ENCODE measurements around the gene NIPAL4.
"Not testable (repeated sequence)": the region's sequence is repeated elsewhere in the genome, so short reads cannot be mapped to it uniquely, and the experiment has no call there.

NIPAL4 gene

DNA sequence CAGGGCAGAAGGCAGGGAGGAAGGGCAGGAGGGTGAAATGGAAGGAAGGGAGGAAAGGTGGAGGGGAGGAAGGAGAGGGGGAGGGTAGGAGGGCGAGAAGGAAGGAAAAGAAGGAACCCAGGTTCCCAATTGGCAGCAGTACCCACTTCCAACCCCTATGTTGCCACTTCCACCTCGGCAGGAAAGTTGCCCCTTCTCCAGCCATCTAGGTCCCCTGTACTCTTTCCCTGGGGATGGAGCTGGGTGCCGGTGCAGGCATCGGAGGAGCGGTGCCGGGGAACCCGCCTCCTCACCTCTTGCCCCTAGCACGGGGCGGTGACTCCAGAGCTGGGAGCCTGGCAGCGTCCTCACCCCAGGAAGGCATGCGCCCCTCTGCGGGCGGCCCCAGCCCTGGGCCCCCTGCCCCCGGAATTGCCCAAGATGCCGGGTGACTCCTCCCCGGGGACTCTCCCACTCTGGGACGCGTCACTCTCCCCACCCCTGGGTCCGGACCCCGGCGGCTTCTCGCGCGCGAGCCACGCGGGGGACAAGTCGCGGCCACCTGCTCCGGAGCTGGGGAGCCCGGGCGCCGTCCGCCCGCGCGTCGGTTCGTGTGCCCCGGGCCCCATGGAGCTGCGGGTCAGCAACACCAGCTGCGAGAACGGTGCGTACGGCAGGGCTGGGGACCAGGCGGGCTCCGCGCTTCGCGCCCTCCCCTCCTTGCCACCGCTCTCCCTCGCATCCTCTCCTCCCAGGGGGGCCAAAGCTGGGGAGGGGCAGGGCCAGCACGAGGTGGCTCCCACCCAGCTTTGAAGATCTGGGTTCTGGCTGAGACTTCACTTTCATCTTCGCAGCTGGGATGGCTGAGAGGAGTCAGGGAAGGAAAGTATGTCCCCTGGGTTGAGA, at the start of gene NIPAL4:
Gene NIPAL4, plus strand, starts transcription at position 499 of the 885 bp plus-strand sequence. Its CDS starts 108 bp downstream, at position 607.
- no peak for DNase-seq

DNA sequence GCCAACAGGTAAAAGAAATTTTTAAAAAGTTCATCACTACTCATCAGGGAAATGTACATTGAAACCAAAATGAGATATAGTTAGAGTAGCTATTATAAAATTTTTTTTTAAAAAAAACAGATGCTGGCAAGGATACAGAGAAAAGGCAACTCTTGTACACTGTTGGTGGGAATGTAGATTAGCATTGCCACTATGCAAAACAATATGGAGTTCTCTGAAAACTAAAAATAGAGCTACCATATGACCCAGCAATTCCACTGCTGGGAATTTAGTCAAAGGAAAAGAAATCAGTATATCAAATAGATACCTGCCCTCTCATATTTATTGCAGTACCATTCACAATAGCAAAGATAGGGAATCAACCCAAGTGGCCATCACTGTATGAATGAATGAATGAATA, 44.2 kb upstream of the NIPAL4 start:
- no peak for DNase-seq

DNA sequence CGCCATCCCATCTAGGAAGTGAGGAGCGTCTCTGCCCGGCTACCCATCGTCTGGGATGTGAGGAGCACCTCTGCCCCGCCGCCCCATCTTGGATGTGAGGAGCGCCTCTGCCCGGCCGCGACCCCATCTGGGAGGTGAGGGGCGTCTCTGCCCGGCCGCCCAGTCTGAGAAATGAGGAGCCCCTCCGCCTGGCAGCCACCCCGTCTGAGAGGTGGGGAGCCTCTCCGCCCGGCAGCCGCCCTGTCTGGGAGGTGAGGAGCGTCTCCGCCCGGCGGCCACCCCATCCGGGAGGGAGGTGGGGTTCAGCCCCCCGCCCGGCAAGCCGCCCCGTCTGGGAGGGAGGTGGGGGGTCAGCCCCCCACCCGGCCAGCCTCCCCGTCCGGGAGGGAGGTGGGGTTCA, 40.5 kb upstream of the NIPAL4 start:
- DNase-seq = not testable (repeated sequence)

DNA sequence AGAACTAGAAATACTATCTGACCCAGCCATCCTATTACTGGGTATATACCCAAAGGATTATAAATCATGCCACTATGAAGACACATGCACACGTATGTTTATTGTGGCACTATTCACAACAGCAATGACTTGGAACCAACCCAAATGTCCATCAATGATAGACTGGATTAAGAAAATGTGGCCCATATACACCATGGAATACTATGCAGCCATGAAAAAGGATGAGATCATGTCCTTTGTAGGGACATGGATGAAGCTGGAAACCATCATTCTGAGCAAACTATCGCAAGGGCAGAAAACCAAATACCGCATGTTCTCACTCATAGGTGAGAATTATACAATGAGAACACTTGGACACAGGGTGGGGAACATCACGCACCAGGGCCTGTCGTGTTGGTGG, 30.1 kb upstream of the NIPAL4 start:
- DNase-seq = not testable (repeated sequence)

DNA sequence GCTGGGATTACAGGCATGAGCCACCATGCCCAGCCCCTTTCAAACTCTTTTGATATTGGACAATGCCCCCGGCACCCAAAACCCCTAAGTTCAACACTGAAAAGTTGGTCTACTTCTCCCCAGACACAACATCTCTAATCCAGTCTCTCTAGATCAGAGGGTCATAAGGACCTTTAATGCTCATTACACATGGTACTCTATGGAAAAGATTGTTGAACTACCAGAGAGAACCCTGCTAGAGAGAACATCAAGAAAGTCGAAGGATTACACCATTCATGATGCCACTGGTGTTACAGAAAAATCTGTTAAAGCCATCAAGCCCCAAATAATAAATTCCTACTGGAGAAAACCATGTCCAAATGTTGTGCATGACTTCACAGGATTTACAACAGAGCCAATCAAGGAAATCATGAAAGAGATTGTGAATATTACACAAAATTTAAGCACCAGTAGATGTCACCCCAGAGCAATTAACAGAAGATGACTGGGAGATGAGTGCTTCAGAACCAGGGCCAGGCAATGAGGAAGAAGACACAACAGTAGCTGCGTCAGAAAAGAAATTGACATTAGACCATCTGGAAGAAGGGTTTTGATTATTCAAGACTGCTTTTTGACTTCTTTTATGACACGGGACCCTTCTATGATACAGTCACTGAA, 28.3 kb upstream of the NIPAL4 start:
- peak; percentile 20 for DNase-seq

DNA sequence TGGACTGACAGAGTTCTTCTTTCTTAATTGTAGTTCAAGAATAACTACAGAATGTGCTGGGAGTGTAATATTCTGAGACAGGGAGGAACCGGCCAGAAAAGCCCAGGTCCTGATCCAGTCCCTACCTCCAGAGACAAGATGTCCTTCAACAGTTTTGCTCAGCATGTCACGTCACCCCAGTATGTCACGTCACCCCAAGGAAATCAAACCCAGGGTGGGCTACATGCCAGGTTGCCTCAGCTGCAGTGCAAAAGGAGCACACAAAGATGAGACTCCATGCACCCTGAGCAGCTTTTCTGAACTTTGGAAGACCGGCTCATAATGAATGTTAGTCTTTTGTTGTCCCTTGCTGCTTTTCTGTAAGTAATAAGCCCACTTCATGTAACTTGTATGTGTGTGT, 25.9 kb upstream of the NIPAL4 start:
- no peak for DNase-seq

DNA sequence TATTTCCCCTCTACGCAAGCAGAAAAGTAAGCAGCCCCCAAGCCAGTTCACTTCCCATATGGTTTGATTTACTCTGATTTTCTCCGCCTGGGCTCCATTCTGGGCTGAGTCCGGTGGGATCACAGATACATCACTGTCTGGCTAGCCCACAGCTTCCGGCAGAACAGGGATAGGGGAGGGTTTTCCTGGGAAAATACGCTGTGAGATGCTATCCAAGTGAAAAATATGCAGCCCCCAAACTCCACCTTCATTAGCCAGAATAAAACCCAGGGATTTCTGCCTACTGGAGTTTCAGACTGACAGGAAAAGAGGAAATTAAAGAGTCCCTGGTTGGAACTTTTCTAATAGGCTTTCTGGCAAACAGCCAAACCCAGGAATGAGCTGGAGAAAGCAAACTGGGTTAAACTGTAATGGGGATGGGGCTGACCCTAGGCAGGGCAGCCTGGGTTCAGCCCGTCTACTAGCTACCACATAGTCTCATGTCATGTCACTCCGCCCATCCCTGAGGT, 16.9 kb upstream of the NIPAL4 start:
- DNase-seq = no peak

DNA sequence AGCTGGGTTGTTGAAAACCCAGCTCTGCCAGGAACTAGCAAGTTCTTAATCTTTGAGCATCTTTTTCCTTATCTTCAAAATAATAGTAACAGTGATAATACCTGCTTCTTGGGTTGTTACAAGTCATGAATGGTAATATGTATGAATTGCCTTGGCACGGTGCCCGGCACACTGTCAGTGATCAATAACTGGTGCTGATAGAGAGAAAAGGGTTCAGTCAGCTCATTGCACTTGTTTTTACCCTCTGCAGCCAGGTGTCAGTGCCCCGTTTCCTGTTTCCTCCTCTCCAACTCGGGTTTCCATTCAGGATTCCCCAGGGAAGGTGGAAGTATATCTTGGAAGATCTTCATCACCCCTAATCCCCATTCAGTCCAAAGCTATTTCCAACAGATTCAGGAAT, 15.8 kb upstream of the NIPAL4 start:
- DNase-seq = no peak

DNA sequence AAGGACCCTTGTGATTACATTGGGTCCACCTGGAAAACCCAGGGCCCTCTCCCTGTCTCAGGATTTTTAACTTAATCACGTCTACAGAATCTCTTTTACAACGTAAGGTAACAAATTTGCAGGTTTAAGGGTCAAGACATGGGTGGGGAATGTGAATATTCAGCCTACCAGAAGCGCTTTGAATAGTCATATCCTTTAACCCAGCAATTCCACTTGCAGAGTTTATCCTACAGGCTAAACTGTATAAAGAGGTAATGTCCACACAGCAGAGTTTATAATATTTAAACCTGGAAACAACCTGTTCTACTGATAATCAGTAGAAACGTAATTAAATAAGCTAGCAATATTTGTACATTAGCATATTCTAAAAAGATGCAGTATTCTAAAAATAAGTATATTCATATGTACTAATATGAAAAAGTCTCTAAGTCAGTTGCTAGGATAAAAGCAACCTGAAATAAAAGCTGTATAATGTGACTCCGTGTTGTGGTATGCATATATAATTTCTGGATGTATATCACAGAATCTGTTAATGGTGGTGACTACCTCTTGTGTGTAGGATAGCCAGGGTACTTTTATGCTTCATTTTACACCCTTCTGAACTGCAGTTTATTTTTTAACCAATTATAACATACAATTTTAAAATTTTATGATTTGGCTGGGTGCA, 14.1 kb upstream of the NIPAL4 start:
- DNase-seq = no peak

DNA sequence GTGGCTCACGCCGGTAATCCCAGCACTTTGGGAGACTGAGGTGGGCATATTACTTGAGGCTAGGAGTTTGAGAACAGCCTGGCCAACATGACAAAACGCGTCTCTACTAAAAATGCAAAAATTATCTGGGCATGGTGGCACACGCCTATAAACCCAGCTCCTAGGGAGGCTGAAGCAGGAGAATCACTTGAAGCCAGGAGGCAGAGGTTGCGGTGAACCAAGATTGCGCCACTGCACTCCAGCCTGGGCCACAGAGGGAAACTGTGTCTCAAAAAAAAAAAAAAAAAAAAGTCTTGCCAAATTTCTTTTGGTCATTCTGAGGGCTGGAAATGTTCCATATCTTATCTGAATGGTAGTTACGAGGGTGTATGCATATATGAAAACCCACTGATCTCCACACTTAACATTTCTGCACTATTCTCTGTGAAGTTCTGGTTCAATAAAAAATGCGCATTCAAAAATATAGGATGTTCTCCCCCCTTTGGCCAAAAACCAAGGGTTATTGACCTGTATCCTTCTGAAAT, 13.5 kb upstream of the NIPAL4 start:
- no peak for DNase-seq

DNA sequence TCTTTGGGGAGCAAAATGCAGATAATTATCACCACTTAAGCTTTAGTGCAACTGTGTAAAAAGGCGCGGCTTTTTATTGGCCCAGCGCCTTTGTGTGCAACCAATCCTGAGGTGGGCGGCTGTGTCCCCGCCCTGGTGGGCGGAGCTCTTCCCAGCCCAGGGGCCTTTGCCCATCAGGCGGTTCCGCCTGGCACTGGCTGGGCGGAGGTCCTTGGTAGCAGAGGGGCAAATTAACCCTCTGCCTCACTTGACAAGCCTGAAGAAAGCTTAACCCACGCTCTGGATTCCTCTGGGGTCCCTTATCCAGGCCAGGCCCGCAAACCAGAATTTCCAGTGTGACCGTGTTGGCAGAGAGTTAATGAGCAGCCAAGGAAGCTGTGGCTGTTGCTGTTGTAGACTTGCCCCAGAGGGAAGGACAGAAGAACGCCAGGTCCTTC, 12.8 kb upstream of the NIPAL4 start:
- DNase-seq = no peak

DNA sequence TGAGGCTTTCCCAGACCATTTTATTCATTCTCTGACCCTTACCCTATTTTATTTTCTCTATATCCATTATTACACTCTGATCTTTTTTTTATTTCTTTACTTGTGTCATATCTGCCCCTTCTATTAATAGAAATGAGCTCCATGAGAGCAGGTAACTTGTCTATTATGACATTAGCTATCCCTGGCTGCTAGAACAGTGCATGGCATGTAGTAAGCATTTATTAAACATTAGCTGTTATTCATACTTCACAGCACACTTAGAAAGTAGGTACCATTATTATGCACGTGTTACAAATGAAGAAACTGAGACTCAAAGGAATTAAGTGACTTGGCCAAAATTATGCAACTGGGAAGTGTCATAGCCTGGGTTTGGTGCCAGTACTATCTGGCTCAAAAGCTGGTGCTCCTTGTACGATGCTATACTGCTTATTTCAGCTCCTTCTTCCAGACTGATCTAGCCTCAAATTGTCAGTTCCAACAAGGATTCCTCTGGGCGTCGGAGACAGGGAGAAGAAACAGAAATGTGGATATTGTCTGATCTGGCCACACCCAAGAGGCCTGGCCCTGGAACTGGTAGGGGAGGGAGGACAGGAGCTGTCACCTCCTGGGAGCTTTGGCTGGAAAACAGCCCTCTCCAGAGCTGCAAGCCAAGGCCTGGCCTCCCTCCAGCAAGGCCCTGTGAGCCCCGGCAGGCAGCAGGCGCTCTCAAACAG, 10.8 kb upstream of the NIPAL4 start:
- no peak for DNase-seq

DNA sequence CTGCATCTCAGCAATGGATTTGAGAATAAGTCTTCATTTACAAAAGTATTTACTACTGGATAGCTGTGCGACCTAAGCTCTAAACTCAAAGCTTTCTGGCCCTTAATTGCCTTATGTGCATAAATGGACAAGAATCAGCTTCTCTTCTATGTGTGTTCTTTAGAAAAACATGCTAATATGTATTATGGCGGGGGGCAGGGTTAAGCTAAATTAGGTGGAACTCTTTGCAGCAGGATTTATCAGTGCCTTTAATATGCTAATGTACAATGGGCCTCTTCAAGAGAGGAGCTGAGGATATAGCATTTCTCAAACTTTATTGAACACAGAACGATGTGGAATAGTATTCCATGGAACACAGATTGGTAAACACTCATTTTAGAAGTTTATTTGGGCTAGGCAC, 10.0 kb upstream of the NIPAL4 start:
- DNase-seq = no peak

DNA sequence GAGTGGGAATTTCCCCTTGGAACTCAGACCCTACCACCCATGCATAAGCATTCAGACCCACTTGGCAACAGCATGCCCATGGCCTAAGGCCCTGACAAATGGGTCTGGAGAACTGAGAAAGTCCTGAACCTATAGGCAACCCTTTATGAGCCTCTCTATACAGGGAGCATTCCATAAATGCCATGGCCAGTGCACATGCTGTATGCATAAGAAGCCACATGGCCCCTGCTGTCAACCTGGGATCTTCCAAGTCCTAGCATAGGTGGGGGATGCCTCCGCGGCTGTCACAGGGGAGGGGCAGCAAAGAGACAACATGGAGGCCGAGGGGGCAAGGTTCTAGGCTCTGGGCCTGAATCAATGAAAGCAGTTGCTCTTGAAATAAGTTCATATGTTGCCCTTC, 8.2 kb upstream of the NIPAL4 start:
- no peak for DNase-seq

DNA sequence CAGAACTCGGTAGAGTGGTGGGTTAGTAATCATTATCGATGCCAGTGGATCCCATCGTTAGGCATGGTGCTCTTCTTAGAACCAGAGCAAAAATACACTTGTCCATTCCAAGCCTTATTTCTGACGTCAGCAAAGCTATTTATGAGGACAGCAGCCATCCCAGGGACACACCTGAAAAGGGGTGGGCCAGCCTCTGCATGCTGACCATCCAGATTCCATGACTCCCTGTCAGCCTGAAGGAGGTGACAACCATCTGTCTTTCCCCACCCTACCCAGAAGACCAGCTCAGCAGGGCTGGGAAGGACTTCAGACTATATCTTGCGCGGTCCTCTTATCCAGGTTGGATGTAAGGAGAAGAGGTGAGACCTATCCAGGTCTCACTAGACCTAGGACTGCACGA, 5.7 kb upstream of the NIPAL4 start:
- no peak for DNase-seq

DNA sequence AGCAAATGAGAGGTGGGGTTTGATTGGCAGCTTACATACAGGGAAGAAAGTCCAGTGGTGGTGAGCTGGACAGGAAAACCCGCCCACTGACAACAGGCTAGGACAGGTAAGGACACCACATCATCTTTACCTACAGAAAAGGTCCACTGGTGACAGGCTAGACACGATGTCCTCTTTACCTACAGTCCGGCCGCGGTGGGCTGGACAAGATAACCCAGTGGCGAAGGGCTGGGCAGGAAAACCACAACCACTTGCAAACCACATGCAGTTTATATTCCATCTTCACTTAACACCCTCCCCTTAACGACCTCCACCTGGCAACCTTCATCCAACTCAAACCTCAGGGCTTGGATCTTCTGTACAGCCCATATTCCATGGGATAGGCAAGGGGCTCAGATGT, 5.0 kb upstream of the NIPAL4 start:
- DNase-seq = no peak

DNA sequence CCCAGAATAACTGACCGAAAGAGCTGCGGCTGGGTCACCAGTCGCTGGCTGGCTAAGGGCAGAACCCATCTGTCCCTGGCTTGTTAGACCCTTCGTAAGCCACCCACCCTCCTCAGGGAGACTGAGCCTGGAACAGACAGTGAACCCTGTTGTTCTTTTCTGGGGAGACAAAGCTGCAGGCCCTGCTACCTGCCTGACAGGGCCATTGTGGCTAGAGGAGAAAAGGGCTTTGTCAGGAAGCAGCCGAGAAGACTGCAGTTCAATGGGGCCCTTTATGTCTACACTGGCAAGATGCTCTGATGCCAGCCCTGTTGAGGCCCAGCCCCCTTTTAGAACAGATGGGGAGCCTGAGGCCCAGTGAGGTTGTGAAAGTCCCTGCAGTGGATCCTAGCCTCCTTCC, 3.7 kb upstream of the NIPAL4 start:
- DNase-seq = no peak

DNA sequence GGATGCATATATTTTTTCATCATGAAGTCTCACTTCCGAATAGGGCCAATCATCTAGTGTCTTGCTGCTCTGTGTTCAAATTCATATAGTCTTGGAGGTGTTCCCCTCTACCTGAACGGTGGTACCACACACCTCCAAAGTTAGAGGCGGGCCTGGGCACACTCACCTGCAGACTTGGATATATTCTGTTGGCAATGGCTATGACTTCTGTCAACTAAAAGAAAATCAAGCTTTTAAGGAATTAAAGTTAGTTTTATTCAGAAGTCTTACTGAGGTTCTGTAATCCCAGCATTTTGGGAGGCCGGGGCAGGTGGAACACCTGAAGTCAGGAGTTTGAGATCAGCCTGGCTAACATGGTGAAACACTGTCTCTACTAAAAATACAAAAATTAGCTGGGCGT, 2.6 kb upstream of the NIPAL4 start:
- no peak for DNase-seq

DNA sequence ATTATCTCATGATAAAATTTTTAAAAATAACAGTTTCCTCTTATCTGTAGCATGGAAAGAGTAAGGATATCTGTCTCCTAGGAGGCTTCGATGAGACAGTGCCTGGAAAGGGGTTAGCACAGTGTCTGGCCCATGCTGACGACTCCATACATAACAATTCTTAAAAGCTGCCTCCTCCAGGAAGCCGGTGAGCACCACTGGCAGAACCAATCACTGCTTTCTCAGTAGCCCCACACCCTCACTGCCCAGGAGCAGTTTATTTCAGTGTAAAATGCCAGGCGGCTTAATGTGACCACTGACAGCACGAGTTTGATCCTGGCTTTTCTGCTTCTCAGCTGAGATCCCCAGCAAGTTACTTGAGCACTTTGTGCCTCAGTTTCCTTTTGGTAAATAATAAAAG, 1.2 kb upstream of the NIPAL4 start:
- no peak for DNase-seq

DNA sequence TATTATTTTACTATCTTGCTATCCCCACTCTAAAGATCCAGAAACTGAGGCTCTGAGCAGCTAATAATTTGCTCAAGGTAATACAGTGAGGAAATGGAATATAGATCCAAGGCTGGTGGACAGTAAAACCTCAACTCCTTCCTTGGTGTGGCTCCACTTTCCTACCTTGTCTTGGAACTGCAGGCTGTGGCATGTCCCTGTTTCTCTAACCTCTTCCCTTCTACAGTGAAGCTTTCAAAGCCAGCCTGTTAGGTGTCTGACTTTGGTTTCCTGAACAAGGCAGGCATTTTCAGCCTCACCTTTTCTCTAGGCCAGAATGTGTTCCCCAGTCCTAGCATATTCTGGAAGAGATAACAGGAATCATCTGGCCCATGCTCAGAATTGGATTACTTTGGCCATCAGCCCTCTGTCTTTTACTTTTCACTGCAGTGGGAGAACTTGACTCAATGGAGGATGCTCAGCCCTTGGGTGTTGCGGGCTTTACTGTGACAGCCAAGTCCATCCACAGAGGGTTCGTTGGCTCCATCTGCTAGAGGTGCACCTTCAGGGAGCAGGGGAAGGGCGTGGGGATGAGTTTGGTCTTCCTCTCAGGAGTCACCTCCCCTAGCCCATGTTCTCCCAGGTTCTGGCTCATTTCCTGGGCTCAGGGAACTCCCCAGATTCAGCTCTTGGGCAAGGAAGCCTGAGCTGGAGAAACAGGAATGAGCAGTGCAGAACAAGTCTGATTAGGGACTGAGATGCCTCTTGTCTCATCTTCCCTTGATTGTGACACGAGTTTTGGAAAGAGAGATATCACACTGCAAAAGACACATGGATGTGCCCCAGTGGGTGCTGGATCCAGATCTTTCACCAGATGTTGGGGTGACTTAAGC, 1.1 kb downstream of the NIPAL4 start:
- no peak for DNase-seq

DNA sequence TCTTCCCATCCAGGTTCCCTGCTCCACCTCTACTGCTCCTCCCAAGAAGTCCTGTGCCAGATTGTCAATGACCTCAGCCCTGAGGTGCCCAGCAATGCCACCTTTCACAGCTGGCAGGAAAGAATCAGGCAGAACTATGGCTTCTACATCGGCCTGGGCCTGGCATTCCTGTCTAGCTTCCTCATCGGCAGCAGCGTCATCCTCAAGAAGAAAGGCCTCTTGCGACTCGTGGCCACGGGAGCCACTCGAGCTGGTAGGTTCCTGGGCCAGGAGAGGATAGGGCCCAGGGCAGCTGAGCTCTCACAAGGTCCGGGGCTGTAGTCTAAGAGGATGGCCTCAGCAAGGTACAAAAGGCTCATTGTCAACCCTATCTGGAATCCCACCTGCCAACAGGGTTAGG, 3.1 kb downstream of the NIPAL4 start:
- no peak for DNase-seq
